ENCODE results near the gene ZFHX2.
A peak's percentile ranks its signal among the peaks of the same experiment; 100 is the strongest.

Gene ZFHX2

DNA sequence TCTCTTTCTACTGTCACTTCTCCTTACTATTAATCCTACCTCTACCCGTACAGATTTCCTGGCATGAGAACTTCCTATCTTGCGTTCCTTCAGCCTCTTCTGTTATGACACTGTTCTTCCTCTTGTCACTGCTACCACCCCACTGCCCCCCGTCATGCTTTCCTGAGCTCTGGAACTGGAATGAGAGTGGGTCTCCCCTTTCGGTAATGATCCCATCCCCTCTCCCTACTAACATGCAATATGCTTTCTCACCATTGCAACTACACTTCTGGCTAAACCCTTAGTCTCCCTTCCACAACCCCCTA, 20.9 kb upstream of the ZFHX2 start:
- DNase-seq, result no peak

GRCh38 chr14:23571701-23572523, 20.3 kb upstream of the ZFHX2 start:
- DNase-seq, result no peak

DNA sequence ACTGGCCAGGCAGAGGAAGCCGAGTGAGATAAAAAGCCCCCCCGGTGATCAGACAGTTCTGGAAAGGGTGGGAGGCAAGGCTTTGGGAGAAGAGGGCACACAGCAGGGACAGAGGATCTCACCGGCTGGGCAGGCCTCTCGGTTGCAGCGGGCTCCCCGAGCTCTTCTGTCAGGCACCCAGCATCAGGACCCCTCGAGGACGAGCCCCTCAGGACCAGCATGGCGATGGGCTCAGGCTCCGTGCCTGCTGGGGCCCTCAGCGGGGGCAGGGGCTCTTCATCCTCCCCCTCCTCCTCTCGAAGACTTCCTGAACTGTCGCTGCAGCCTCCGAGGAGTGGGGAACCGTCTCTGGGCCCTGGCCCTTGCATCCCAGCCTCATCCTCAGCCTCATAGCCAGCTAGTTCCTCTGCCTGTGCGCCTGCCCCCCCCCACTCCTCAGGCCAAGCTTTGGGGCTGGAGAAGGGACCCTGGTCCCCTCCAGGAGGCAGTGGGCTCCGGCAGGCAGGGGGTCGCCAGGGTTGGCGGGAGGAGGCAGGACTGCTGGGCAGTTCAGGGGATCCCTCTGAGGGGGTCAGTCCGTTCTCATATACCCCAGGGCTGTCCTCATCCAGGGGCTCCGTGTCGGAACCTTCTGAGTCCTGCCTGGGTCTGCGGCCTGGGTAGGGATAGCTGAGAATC, 19.4 kb upstream of the ZFHX2 start:
- no peak for DNase-seq

DNA sequence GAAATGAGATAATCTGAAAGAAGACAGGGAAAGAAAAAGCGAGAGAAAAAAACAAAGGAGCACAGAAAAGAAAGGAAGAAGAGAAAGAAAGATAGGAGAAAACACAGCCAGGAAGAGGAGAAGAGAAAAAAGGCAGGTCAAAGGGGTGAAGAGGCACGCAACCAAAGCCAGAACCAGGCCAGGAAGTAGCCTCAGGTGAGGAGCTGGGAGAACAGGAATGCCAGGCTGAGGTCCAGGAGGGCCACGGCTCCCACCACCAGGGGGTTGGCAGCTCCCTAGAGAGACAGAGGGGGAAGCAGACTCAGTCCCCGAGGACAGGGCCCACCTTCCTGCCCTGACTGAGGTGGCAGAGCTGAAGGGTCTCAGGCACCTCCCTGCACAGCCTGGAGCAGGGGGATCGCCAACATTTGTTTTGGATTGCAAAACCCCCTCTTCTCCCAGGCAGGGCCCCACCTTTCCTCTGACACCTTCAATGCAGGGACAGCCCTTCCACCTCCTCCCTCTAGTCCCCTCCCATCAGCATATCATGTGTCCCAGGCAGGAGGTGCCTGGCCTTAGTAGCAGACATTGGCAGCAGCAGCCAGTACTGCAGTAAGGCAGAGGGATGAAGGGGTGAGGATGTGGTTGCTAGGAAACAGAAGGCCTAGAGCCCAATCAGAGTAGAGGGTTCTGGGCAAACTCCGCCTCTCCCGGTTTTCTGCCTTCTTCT, 18.0 kb upstream of the ZFHX2 start:
- no peak for DNase-seq

GRCh38 chr14:23568600-23569331, 17.2 kb upstream of the ZFHX2 start:
- no peak for DNase-seq

GRCh38 chr14:23568021-23568599, 16.5 kb upstream of the ZFHX2 start:
- DNase-seq, result no peak

DNA sequence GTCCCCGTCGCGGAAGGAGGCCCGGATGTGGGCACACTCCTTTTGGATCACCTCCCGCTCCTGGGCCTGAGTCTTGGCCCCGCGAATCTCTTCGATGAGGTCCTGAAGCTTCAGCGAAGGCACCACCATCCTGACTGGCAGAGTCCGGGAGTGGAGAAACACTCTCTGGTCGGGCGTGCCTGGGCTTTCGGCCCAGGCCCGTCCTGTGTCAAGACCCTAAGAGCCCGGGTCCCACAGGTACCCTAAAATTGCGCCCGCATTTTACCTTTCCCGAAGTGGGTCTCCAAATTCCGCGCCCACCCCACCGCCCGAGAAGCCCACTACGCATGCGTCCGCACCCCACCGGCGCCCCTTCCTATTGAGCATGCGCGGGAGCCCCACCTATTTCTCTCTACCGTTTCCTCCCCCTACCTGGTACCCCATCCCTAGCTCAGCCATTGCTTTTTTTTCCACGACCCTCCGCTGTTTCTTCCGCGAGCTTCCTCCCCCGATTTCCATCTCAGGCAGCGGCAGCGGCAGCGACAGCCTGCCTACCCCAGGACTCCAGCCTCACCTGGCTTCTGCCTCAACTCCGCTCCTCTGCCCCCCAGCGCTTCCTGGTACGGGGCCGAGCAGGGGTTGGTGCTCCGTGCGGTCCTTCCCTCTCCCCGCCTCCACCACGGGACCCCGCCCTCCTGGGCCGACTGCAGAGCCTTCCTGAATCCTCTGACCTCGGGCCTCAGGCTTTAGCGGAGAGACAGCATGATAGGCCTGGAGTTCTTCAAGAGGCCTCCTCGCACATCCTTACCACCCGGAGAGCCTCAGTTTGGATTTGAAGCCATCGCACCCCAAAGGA, 15.8 kb upstream of the ZFHX2 start, which contains the start of gene AP1G2:
Gene AP1G2, minus strand, starts transcription at position 606 of the 835 bp plus-strand sequence. Its CDS starts 477 bp downstream, at position 129.
- DNase-seq, result peak; percentile 83 to 86

DNA sequence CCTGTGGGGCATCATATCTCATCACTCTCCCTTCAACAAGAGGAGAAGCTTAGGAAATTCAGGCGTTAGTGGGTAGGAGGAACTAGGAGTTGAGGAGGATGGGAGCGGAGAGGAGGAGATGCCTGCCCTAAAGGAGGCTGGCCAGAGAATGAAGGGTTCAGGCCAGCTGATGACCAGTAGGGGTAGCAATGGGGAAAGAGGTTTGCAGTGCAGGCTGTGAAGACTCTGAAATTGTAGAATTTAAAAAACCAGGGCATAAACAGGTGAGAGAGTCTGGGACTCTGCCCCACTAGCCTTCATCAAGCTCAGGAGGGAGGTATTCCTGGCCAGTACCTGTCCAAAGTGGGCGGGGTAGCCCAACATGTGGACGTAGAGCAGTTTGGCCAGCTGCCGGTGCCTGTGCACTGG, 15.2 kb upstream of the ZFHX2 start:
- no peak for DNase-seq

DNA sequence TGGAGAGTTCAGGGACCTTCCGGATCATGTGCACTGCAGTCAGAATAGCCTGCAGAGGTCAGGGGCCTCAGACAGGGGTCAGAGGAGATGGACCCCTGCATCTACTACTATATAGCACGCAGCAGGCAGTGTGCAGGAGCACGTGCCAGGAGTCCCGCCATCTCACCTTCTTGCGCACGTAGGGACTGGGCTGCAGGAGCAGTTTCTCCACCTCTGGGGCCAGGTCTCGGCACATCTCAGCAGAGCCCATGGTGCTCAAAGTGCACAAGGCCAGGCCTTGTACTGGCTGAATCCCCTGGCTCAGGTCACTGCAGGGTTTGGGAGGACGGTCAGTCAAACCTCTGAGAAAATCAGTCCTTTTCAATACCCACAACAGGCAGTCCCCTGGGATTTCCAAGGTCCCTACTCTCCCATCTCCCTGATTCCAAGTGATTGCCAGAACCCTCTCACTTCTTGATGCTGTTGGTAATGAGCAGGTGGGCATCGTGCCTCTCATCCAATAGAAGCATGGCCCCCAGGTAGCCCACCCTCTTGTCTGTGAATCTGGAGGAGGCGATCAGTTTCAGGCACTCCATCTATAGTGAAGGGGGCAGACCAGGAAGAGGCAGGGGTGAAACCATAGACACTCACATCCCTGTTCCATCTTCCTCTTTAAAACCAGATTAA, 14.7 kb upstream of the ZFHX2 start:
- DNase-seq, result no peak

DNA sequence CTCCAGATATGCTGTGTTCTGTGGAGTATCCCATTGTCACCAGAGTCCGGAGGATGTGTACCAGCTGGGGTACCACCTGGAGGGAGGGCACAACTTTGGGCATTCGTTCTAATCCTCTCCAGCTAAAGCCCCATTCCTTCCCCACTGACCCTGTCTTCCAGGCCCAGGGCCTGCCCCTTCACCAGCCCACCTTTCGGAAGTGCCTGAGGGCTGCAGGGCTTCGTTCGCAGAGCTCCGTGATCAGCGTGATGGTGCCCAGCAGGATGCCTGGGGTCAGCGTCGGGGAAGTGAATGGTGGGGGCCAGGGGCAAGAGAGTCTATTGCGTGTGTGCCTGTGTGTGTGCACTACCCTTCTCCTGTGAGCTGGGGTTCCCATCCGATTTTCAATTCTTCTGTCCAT, 14.1 kb upstream of the ZFHX2 start:
- DNase-seq, result no peak

DNA sequence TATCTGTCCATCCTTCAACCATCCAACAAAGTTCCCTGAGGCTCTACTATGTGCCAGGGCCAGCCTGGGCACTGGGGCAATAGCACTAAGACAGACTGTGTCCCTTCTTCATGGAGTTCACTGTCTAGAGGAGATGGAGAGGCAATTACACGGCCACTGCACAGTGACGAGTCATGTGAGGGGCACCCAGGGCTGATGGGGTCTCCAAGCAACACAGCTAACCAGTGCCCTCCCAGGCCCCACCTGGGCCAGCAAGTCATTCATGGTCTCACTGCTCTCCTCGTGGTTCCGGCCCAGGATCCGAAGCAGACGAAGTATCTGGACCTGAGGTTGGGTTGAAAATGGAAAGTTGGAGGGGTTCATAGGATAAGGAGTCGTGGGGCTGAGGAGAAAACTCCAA, 13.3 kb upstream of the ZFHX2 start:
- no peak for DNase-seq

GRCh38 chr14:23564181-23564812, 12.7 kb upstream of the ZFHX2 start:
- no peak for DNase-seq

DNA sequence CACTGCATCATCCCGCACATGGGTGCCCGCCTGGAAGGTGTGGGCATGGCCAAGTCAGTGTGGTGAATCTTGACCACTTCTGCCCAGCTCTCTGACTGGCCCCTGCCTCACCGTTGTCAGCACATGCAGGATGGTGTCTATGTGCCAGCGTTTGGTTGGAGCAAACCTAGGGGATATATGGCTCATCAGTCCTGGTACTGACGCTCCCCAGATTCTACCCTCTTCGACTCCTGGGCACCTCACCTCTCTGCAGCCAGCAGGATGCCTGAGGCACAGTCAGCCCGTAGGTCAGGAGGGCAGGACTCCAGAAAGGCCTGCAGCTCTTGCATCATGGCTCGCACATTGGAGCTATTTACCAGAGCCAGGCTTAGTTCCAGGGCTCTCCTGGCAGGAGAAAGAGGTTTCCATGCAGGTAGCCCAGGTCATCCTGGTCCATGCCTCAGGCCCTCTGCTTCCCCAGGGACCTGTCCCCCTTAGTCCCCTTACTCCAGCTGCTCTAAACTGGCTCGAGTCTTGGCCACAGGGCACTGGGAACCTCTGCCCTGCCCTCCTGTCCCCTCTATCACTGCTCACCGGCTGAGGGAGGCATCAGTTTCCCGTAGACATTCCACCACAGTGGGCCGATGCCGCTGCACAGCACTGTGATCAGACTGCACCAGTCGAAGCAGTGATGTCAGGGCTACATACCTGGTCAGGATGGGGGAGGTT, 12.1 kb upstream of the ZFHX2 start:
- DNase-seq, result no peak

DNA sequence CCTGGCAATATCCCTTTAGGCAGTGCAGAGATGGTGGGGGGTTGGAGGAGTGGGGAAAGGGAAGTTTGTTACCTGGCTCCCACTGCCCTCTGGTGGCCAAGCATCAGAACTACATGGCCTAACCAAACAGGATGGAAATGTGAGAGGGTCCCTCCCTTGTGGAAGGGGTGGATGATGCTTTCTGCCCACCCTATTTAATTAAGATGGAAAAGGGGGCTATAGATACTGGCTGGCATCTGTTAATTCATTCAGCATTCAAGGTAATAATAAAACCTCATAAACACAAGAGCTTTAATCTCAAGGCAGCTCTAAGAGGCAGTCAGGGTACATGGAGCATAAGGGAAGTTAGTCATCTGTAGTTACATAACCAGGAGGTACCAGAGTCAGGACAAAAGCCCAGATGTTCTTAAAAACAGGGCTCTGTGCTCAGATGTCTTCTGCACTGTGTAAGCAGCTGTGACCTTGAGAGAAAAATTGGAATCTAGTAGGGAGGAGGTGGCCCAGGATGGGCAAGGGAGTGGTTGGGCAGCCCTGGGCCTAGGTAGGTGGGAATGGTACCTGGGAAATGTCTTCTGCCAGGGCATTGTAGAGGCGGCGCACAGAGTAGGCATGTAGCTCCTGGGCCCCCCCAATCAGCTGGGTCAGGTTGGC, 11.4 kb upstream of the ZFHX2 start:
- peak; percentile 37 to 59 for DNase-seq

DNA sequence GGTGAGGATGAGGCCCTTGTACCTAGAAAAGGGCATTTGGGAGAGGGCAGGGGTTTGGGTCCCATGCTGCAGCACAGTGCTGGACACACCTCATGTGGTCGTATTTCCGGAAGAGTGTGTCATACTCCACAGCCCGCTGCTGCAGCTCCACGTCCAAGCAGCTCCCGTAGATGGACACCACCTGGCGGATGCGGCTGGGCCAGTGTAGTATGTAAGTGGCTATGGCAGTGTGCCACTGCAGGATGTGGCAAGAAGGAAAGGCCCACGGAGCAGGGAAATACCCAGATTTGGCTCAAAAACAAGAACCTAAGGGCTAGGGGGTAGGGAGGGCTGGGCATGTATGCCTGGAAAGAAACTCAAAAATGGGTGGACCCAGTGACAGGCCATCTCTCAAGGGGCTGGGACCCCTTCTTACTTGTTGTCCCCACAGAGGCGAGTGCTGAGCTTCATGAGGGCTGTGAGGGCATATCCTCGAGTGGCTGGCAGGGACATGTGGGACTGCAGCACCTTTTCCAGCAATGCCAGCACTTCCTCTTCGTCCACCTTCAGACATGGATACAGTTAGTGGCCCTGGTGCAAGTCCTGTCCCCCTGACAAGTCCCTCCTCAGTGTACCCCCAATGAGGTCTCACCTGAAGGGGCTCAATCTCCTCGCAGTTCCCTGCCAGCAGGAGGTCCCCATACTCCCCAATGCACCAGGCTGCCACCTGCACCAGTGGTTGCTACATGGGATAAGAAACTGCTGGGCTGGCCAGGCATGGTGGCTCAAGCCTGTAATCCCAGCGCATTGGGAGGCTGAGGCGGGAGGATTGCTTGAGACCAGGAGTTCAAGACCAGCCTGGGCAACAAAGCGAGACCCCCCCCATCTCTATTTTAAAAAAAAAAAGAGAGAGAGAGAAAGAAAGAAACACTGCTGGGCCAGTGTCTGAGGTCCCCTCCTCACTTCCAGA, 10.6 kb upstream of the ZFHX2 start:
- DNase-seq, result no peak

GRCh38 chr14:23561259-23561658, 9.7 kb upstream of the ZFHX2 start:
- DNase-seq, result no peak

- no peak for DNase-seq
Observed at GRCh38 chr14:23559926-23560520, 8.5 kb upstream of the ZFHX2 start.
